Right kidney (tissue), 9 donors: ENCODE results near the gene NR0B2.
"Not testable (repeated sequence)": the region's sequence is repeated elsewhere in the genome, so short reads cannot be mapped to it uniquely, and the experiment has no call there.

Source experiments
- DNase-seq: peaks from one replicate; pipeline ENCODE4 v3.0.0-alpha.2; 2016
- long read RNA-seq, 8 donors: transcript quantifications; one replicate each; lab custom pipeline, GENCODE V29; 2026

The NR0B2 gene
- long read RNA-seq, donor 1, partial matches to known transcripts, result 105 of 183 reads
- long read RNA-seq, donor 1, other reads (novel, unspliced or antisense), result 76 of 183 reads
- long read RNA-seq, donor 2, partial matches to known transcripts, result 0 of 1 reads
- long read RNA-seq, donor 2, other reads (novel, unspliced or antisense), result 0 of 1 reads
- long read RNA-seq, donor 3, partial matches to known transcripts, result 67 of 119 reads
- long read RNA-seq, donor 3, other reads (novel, unspliced or antisense), result 50 of 119 reads
- long read RNA-seq, donor 4, partial matches to known transcripts, result 0 of 3 reads
- long read RNA-seq, donor 4, other reads (novel, unspliced or antisense), result 0 of 3 reads
- long read RNA-seq, donor 5, partial matches to known transcripts, result 0 of 1 reads
- long read RNA-seq, donor 5, other reads (novel, unspliced or antisense), result 0 of 1 reads
- long read RNA-seq, donor 6, partial matches to known transcripts, result 0 of 1 reads
- long read RNA-seq, donor 6, other reads (novel, unspliced or antisense), result 0 of 1 reads
- long read RNA-seq, donor 7, partial matches to known transcripts, result 249 of 348 reads
- long read RNA-seq, donor 7, other reads (novel, unspliced or antisense), result 97 of 348 reads
- long read RNA-seq, donor 8, partial matches to known transcripts, result 0 of 4 reads
- long read RNA-seq, donor 8, other reads (novel, unspliced or antisense), result 0 of 4 reads

DNA sequence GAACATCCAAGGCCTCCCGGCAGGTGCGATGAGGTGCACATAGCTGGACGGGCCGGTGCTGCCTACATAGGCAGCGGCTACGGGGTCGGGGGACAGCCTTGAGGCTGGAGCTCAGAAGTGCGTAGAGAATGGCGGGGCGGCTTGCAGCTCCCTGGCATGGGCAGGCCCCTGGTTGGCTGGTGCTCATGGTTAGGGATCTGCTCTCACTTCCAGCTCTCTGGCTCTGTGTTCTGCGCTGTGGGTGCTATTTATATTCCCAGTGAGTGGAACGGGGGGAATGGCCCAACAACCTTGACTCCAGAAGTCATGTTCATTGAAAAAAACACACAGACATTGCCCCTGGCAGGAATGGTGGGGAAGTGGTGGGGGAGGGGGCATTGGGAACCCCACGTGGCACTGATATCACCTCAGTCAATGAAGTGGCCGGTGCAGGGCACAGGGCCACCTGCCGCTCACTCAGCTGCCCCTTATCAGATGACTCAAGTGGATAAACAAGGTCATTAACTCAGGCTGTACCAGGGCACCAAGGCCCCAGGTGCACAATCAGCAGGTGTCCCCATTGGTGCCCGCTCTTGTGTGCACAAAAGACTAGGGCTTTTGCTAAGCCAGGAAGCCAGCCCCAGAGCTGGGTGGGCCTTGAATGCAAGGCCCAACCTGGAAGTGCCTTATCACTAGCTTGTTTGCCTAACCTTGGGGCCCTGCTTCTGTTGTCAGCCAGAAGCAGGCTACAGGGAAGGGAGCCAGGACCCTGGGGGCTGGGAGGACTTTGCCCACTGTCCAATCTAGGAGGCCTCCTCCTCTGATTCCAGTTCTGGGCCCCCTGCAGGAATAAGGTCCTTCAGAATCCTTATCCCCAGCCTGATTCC is at the start of gene NR0B2:
TSS of gene NR0B2 (minus strand) at position 222 of the 866 bp plus-strand sequence. CDS start at position 187, 35 bp downstream.
- DNase-seq, result peak; percentile 31

DNA sequence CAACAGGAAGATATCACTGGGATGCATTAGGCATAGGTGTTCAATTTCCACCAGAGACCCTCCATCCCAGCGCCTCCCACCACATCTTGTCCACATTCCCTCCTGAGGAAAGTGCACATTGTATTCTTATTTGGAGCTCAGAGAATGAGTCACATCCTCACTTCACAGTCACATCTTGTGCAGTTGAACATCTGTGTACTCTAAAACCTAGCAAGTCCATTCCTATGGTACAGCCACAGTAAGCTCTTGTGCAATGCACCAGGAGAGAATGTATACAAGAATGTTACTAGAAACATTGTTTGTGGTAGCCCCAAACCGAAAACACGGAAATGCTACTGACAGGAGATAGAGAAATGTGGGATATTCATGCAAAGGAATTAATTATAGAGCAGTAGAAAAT is 48.1 kb upstream of the NR0B2 start:
- no peak for DNase-seq

DNA sequence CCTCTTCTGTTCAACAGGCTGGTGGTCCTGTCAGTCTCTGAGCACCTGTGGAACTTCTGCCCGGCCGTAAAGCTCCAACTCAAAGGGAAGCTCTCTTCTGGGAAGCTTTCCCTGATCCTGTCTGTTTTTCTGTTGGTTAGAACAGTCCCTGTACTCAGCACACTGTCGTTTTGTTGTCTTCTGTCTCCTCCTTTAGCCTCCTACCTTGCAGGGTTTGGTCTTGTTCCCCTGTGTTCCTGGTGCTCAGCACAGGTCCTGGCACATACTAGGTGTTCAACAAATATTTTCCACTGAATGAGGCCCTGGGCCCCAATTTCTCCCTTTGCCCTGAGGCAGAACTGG is 46.8 kb upstream of the NR0B2 start:
- DNase-seq, result no peak

DNA sequence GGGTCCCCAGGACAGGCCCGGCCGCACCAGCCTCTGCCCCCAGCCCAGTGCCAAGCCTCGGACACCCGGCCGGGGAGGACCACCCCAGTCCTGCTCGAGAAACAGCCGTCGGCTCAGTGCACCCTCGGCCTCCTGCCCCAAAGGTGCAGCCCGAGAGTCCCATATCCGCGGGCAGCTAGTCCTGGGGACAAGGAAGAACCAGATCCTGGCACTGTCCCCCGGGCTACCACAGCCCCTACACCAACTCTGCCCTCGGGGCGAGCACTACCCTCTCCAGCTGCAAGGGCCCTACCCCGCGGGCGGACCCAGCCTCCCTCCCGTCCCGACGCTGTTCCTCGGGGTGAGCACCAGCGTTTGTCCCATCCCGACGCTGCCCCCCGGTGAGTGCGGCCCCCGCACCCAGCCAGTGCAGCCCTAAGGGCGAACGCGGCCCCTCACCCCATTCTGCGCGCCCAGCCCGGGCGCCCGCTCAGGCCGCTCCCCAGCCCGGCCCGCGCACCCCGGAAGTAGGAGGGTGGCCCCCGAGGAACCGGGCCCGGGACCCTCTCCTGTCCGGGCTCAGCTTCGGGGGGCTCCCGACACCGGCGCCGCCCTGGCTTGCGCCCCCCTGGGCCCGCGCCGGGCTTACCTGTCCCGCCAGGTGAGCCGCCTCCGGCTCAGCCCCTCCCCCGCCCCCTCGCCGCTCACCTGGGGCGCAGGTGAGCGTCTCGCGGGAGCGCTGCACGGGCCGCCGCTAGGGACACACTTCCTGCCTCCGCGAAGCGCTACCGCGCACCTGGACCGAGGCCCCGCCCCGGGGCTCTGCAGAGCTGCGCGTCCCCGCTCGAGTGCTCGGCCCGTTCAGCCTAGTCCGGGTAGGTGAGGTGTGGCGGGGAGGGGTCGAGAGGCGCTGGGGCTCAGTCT is 46.2 kb upstream of the NR0B2 start, which contains the start of gene KDF1:
TSS of gene KDF1 (minus strand) at position 747 of the 903 bp plus-strand sequence. CDS start 8,088 bp downstream, outside the sequence.
- DNase-seq, result peak; percentile 70

GRCh38 chr1:26959270-26959669 is 45.5 kb upstream of the NR0B2 start:
- no peak for DNase-seq

GRCh38 chr1:26957306-26957705 is 43.5 kb upstream of the NR0B2 start:
- no peak for DNase-seq

GRCh38 chr1:26956321-26956720 is 42.5 kb upstream of the NR0B2 start:
- DNase-seq, result no peak

GRCh38 chr1:26953374-26953773 is 39.6 kb upstream of the NR0B2 start:
- DNase-seq, result no peak

GRCh38 chr1:26951821-26952497 is 38.2 kb upstream of the NR0B2 start:
- DNase-seq, result no peak

GRCh38 chr1:26951216-26951615 is 37.4 kb upstream of the NR0B2 start:
- DNase-seq, result no peak

GRCh38 chr1:26950602-26951001 is 36.8 kb upstream of the NR0B2 start:
- DNase-seq, result no peak

- no peak for DNase-seq
Measured at GRCh38 chr1:26949926-26950319, 36.1 kb upstream of the NR0B2 start.

- no peak for DNase-seq
Measured at GRCh38 chr1:26949266-26949925, 35.6 kb upstream of the NR0B2 start.

- not testable (repeated sequence) for DNase-seq
Measured at GRCh38 chr1:26948725-26949057, 34.9 kb upstream of the NR0B2 start.

DNA sequence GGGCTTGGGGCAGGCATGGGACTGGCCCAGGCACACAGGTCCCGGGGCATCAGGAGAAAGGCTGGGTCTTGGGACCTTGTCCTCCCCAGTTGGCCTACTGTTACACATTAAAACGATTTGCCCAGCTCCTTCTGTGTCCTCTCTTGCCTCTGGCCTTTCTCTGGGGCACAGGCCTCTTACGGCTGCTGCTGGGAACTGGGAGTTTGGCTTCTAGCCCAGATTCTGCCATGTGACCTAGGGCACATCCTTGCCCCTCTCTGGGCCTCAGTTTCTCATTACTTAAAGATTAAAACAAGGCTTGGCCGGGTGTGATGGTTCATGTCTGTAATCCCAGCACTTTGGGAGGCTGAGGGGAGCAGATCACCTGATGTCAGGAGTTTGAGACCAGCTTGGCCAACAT is 32.5 kb upstream of the NR0B2 start:
- no peak for DNase-seq

GRCh38 chr1:26945728-26946127 is 32.0 kb upstream of the NR0B2 start:
- DNase-seq, result no peak

DNA sequence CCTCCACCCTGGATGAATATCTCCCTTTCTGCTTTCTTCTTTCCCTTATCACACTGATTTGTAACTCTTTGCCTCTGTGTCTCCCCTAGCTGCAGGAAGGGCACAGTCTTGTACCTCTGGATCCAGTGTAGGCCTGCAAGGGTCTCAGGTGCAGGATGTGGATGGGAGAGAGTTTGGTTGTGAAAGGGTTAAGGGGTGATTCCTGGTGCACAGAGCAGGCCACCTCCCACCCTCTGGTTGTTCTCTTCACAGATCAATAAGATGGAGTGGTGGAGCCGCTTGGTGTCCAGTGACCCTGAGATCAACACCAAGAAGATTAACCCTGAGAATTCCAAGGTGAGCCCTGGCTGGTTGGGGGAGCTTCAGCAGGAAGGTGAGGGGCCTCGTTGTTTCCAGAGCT is 31.4 kb upstream of the NR0B2 start:
- DNase-seq, result no peak

GRCh38 chr1:26942656-26943055 is 28.9 kb upstream of the NR0B2 start:
- DNase-seq, result no peak

DNA sequence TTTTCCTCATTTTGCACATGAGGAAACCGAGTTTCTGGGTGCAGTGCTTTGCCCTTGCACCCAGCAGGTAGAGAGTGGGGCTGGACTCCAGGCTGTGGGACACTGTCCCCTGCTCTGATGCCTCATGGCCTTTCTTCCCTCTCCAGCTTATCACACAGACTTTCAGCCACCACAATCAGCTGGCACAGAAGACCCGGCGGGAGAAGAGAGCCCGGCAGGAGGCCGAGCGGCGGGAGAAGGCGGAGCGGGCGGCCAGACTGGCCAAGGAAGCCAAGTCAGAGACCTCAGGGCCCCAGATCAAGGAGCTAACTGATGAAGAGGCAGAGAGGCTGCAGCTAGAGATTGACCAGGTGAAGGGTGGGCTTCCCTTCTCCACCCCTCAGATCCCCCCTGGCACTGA is 27.5 kb upstream of the NR0B2 start:
- no peak for DNase-seq

DNA sequence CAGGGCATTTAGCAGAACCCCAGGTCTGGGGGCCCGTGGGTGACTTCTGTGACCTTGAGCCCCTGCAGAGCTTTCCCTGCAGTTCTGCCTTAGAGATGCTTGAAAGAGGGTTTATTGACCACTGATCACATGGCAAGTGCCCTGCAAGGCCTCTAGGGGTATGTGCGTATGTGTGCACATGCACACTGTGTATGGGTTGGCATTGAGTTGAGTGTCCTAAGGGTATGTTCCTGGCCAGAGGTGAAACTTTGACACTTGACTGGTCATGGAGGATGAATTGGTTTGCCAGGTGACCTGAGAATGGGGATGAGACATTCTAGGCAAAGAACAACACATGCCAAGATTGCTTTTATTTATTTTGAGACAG is 24.9 kb upstream of the NR0B2 start:
- DNase-seq, result no peak
